Naive thymus-derived CD8-positive, alpha-beta T cell (primary cell): ENCODE data around the gene NXF1. TPM values are rescaled to one million over a fixed set of nuclear protein-coding genes. Genes with fewer than 3 reads are reported as not detected.
"Not testable (repeated sequence)": the region's sequence is repeated elsewhere in the genome, so short reads cannot be mapped to it uniquely, and the experiment has no call there.

Experiments
- ATAC-seq, 2 donors: fragments of 150-1000 bp; cut with Tn5 transposase in 1 of 2; sonication (Bioruptor Pico), chemical (Tn5 transposase) in 1 of 2; 1 replicate in 1 of 2; 2 replicates in 1 of 2; pipeline ENCODE4 v1.10.0; 2021; ENCODE audit warnings: mild to moderate bottlenecking in 2 of 2, moderate library complexity in 2 of 2
- POLR2A ChIA-PET: fragments of 350-600 bp; sonication (Branson Sonifier 250); formaldehyde crosslinking; loops from one replicate; lab custom pipeline; 2021; ENCODE audit warnings: antibody characterized with exemption; lab: Charles Lee
- DNase-seq, 10 donors: peaks; one replicate each; pipeline versions ENCODE4 v3.0.0 to v3.0.0-alpha.2; 2020 to 2022
- H3K27ac Mint-ChIP-seq, 10 donors: one replicate each; pipeline ENCODE4 v1.8.0; 2020 to 2022; ENCODE audit warnings: mild to moderate bottlenecking in 10 of 10, mixed read lengths in 10 of 10, moderate library complexity in 4 of 10, inconsistent platforms in 1 of 10
- H3K27me3 Mint-ChIP-seq, 5 donors: one replicate each; pipeline ENCODE4 v1.8.0; 2021 to 2022; ENCODE audit warnings: mixed read lengths in 5 of 5
- H3K36me3 Mint-ChIP-seq, 3 donors: one replicate each; pipeline ENCODE4 v1.8.0; 2020 to 2022; ENCODE audit warnings: mixed read lengths in 3 of 3, mild to moderate bottlenecking in 2 of 3, inconsistent platforms in 1 of 3
- H3K4me1 Mint-ChIP-seq, 4 donors: one replicate each; pipeline ENCODE4 v1.8.0; 2021 to 2022; ENCODE audit warnings: mixed read lengths in 4 of 4
- H3K4me3 Mint-ChIP-seq, 10 donors: one replicate each; pipeline ENCODE4 v1.8.0; 2020 to 2022; ENCODE audit warnings: mild to moderate bottlenecking in 10 of 10, mixed read lengths in 10 of 10, moderate library complexity in 6 of 10, inconsistent platforms in 1 of 10
- H3K9me3 Mint-ChIP-seq, 9 donors: one replicate each; pipeline ENCODE4 v1.8.0; 2020 to 2022; ENCODE audit warnings: mixed read lengths in 9 of 9, mild to moderate bottlenecking in 3 of 9, inconsistent platforms in 1 of 9, moderate library complexity in 1 of 9
- polyA plus RNA-seq, 3 donors: library from polyadenylated mRNA; unstranded; fragments of 300-500 nt; fragmentation: Illumina TruSeq; gene quantifications; one replicate each; pipeline ENCODE4 v1.2.3, GENCODE V29; 2021
- total RNA-seq, 8 experiments: library from RNA in 2 of 8; stranded (reverse) in 2 of 8; gene quantifications; one replicate each; pipeline ENCODE4 v1.2.3 and lab custom pipeline; 2021 to 2026

Gene NXF1
- total and polyA plus RNA-seq, 5 experiments from 2014 or later: 38.4 to 191 (median 82.9) TPM

- Mint-ChIP-seq H3K9me3 (no peaks in the 10 kb centered on the region), H3K36me3 (peaks cover 0 to 52% (median 2%) of the 10 kb centered on the region in 3 donors), H3K27me3 (no peaks in the 10 kb centered on the region), H3K27ac (peak overlapping the region in 4 of 10 donors; percentile 51 to 86 (median 57)), H3K4me1 (peaks cover 5 to 10% (median 6%) of the 10 kb centered on the region in 4 donors), H3K4me3 (no peak overlapping the region)
- POLR2A ChIA-PET: interaction anchor here (0.5 kb wide), 1 partner anchor 1406 kb away, joined by 4 read pairs; no protein-coding TSS in a partner anchor
- ATAC-seq (no peak), DNase-seq (no peak)
Measured at GRCh38 chr11:62778441-62778840, 26.8 kb downstream of the NXF1 start.

DNA sequence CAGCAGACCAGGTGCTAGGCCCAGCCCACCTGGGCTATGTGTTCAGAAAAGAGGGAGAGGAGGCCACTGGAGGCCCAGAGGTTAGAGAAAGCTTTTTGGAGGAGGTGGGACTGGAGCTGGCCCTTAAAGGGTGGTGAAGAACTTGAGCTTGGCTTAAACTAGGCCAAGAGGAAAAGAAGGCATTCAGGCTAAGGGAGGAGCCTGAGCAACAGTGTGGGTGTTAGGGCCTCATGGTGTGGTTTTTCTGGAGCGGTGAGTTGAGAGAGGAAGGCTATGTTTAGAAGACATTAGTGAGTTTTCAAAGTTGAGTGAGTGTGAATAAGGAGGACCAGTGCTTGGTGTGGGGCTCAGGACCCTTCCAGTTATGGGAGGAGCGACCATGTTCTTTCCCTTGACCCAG is 27.9 kb downstream of the NXF1 start:
- H3K4me3 Mint-ChIP-seq: no peak overlapping the region
- H3K4me1 Mint-ChIP-seq: peaks cover 5 to 11% (median 7%) of the 10 kb centered on the region in 4 donors
- H3K27me3 Mint-ChIP-seq: no peaks in the 10 kb centered on the region
- H3K36me3 Mint-ChIP-seq: peaks cover 0 to 41% (median 2%) of the 10 kb centered on the region in 3 donors
- peak overlapping the region in 3 of 10 donors; percentile 19 to 74 (median 57) for H3K27ac Mint-ChIP-seq
- POLR2A ChIA-PET: interaction anchor here (0.6 to 3.7 kb wide), 3 partner anchors 9 to 41 kb away, joined by 3 to 24 read pairs (median 6); partner anchors contain the start of genes TMEM179B and ZBTB3
- DNase-seq (no peak), ATAC-seq (no peak)
- H3K9me3 Mint-ChIP-seq: no peaks in the 10 kb centered on the region

- Mint-ChIP-seq H3K27me3 (no peaks in the 10 kb centered on the region), H3K9me3 (no peaks in the 10 kb centered on the region), H3K27ac (peak overlapping the region in 4 of 10 donors; percentile 17 to 51 (median 32)), H3K4me3 (peak overlapping the region in 1 of 10 donors; percentile 36), H3K36me3 (peaks cover 0 to 38% (median 2%) of the 10 kb centered on the region in 3 donors), H3K4me1 (peaks cover 12 to 25% (median 21%) of the 10 kb centered on the region in 4 donors)
- POLR2A ChIA-PET: interaction anchor here (0.6 to 3.7 kb wide), 8 partner anchors 11 to 138 kb away, joined by 3 to 24 read pairs (median 4); partner anchors contain the start of genes POLR2G, TMEM179B and ZBTB3
- DNase-seq (no peak), ATAC-seq (no peak)
Measured at GRCh38 chr11:62775646-62776045, 29.6 kb downstream of the NXF1 start.

DNA sequence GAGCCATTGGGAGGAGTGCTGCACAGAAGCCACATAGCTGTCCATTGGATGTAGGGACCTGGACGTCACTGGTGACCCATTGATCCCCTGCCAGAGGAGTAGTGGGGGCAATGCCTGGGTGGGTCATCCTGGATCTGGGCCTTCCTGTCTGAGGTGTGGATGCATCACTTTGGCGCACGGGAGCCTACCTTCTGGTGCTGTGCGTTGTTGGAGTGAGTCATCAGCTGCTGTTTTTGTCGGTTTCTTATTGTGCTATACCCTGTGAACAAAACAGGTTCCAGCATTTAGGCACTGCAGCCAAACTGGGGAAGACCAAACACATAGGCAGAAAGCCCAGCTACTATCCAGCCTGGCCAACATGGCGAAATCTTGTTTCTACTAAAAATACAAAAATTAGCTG is 30.8 kb downstream of the NXF1 start:
- Mint-ChIP-seq H3K27me3 (no peaks in the 10 kb centered on the region), H3K4me1 (peaks cover 18 to 36% (median 33%) of the 10 kb centered on the region in 4 donors), H3K36me3 (peaks cover 0 to 35% (median 2%) of the 10 kb centered on the region in 3 donors), H3K27ac (no peak overlapping the region), H3K4me3 (no peak overlapping the region), H3K9me3 (no peaks in the 10 kb centered on the region)
- no peak for ATAC-seq
- POLR2A ChIA-PET: interaction anchor here (1.3 to 3.7 kb wide), 4 partner anchors 12 to 65 kb away, joined by 3 to 24 read pairs (median 6); partner anchors contain the start of genes POLR2G, TMEM179B and ZBTB3
- DNase-seq: no peak

- Mint-ChIP-seq H3K27ac (peak within 1 kb of the TSS; percentile 89 to 98 (median 96)), H3K4me3 (peak within 1 kb of the TSS; percentile 84 to 99 (median 96)), H3K4me1 (peaks cover 15 to 34% (median 32%) of the 10 kb centered on the region in 4 donors), H3K36me3 (peaks cover 0 to 22% (median 2%) of the 10 kb centered on the region in 3 donors), H3K27me3 (no peaks in the 10 kb centered on the region), H3K9me3 (no peaks in the 10 kb centered on the region)
- DNase-seq: peak; percentile 78 to 93 (median 83)
- POLR2A ChIA-PET: interaction anchor here (0.7 to 6.2 kb wide), 24 partner anchors 7 to 197 kb away, joined by 3 to 75 read pairs (median 4); partner anchors contain the start of genes BSCL2, C11orf98, CSKMT and EEF1G
- peak; percentile 82 to 94 for ATAC-seq
Measured at GRCh38 chr11:62771144-62772021, 33.9 kb downstream of the NXF1 start, which contains the start of gene TAF6L. TSS of gene TAF6L (plus strand) at chr11:62771396. CDS start at chr11:62775784, 4,388 bp downstream.

DNA sequence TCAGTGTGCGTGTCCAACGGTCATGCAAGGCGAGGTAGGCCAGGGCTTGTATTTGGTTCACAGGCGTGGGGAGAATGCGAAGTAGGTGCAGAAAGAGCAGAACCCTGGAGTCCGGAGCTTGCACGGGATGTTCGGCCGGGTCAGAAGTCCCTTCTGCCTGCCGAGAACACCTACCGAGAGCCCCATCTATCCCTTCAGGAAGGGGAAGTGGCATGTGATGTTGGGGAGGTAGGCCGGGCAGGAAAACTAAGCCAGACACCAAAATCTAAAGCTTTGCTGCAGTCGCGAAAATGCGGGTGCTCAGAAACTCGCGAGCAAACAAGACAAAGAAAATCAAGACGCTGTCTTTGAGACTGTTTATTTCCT is 34.5 kb downstream of the NXF1 start:
- peak in 1 of 2 donors; percentile 10 for ATAC-seq

DNA sequence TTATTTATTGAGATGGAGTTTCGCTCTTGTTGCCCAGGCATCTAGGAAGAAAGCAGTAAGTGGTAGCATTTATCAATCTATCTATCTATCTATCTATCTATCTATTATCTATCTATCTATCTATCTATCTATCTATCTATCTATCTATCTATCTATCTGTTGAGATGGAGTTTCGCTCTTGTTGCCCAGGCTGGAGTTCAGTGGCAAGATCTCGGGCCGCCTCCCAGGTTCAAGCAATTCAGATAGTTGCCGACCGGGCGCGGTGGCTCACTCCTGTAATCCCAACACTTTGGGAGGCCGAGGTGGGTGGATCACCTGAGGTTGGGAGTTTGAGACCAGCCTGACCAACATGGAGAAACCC is 44.4 kb downstream of the NXF1 start:
- POLR2A ChIA-PET: interaction anchor here (0.5 to 5.9 kb wide), 25 partner anchors 7 to 169 kb away, joined by 3 to 85 read pairs (median 6); partner anchors contain the start of genes C11orf98, CSKMT, GANAB and HNRNPUL2
- Mint-ChIP-seq H3K4me1 (peaks cover 12 to 36% (median 26%) of the 10 kb centered on the region in 4 donors), H3K27ac (peak overlapping the region in 9 of 10 donors; percentile 53 to 99 (median 98)), H3K4me3 (peak overlapping the region in 9 of 10 donors; percentile 90 to 99 (median 97)), H3K36me3 (peaks cover 0 to 19% (median 1%) of the 10 kb centered on the region in 3 donors)
- H3K9me3 Mint-ChIP-seq, H3K27me3 Mint-ChIP-seq, DNase-seq, ATAC-seq: not testable (repeated sequence)

More for the DNA sequence above, 34.5 kb downstream of the NXF1 start:
- no peak for DNase-seq
- H3K9me3 Mint-ChIP-seq: no peaks in the 10 kb centered on the region
- no peaks in the 10 kb centered on the region for H3K27me3 Mint-ChIP-seq
- peak overlapping the region; percentile 89 to 98 (median 96) for H3K27ac Mint-ChIP-seq
- H3K36me3 Mint-ChIP-seq: peaks cover 0 to 24% (median 4%) of the 10 kb centered on the region in 3 donors
- POLR2A ChIA-PET: interaction anchor here (0.6 to 6.2 kb wide), 23 partner anchors 10 to 197 kb away, joined by 3 to 75 read pairs (median 4); partner anchors contain the start of genes BSCL2, C11orf98, CSKMT and EEF1G
- H3K4me3 Mint-ChIP-seq: peak overlapping the region; percentile 84 to 99 (median 96)
- H3K4me1 Mint-ChIP-seq: peaks cover 19 to 37% (median 32%) of the 10 kb centered on the region in 4 donors

DNA sequence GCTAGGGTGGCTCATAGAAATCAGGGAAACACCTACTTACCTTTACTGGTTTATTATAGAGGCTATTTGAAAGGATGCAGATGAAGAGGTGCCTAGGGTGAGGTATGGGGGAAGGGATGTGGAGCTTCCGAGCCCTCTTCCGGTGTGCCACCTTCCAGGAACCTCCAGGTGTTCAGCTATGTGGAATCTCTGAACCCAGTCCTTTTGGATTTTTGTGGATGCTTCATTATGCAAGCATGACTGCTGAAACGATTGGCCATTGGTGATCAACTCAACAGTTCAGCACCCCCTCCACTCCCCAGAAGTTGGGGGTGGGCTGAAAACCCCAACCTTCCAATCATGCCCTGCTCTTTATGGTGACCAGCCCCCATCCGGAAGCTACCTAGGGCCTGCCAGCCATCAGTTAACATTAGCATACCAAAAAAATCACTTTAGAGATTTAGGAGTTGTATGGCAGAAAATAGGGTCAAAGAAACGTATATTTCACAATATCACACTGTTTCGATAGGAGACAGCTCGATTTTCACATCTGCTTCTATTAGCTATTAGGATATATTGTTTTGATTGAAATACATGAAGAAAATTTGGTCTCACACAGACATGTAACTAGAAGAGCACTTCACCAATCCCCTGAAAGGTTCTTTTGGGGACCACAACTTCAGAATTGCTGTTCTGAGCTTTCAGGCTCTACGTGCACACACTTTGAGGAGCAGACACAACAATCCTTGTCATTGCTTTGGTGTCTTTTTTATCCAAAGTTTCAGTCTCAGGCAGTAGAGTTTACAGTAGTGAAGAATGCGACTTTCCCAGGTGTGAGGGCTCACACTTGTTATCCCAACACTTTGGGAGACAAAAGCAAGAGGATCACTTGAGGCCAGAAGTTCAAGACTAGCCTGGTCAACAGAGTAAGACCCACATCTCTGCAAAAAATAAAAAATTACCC is 47.1 kb downstream of the NXF1 start:
- no peak for DNase-seq
- Mint-ChIP-seq H3K27ac (peak overlapping the region in 1 of 10 donors; percentile 20), H3K36me3 (peaks cover 0 to 6% (median 0%) of the 10 kb centered on the region in 3 donors), H3K4me3 (no peak overlapping the region), H3K4me1 (peaks cover 14 to 34% (median 31%) of the 10 kb centered on the region in 4 donors), H3K9me3 (no peaks in the 10 kb centered on the region), H3K27me3 (no peaks in the 10 kb centered on the region)
- POLR2A ChIA-PET: interaction anchor here (0.5 to 5.9 kb wide), 7 partner anchors 12 to 106 kb away, joined by 3 to 75 read pairs (median 3); partner anchors contain the start of genes HNRNPUL2 and TAF6L
- ATAC-seq: no peak

GRCh38 chr11:62755086-62755615 is 50.1 kb downstream of the NXF1 start:
- POLR2A ChIA-PET: interaction anchor here (0.6 to 6.6 kb wide), 16 partner anchors 9 to 181 kb away, joined by 3 to 165 read pairs (median 10); partner anchors contain the start of genes BSCL2, C11orf98, CSKMT and EEF1G
- DNase-seq (no peak), ATAC-seq (no peak)
- Mint-ChIP-seq H3K27ac (peak overlapping the region in 8 of 10 donors; percentile 6 to 100 (median 68)), H3K36me3 (peaks cover 0 to 9% (median 0%) of the 10 kb centered on the region in 3 donors), H3K4me1 (peaks cover 6 to 32% (median 23%) of the 10 kb centered on the region in 4 donors), H3K4me3 (peak overlapping the region; percentile 3 to 97 (median 62)), H3K27me3 (no peaks in the 10 kb centered on the region), H3K9me3 (no peaks in the 10 kb centered on the region)

DNA sequence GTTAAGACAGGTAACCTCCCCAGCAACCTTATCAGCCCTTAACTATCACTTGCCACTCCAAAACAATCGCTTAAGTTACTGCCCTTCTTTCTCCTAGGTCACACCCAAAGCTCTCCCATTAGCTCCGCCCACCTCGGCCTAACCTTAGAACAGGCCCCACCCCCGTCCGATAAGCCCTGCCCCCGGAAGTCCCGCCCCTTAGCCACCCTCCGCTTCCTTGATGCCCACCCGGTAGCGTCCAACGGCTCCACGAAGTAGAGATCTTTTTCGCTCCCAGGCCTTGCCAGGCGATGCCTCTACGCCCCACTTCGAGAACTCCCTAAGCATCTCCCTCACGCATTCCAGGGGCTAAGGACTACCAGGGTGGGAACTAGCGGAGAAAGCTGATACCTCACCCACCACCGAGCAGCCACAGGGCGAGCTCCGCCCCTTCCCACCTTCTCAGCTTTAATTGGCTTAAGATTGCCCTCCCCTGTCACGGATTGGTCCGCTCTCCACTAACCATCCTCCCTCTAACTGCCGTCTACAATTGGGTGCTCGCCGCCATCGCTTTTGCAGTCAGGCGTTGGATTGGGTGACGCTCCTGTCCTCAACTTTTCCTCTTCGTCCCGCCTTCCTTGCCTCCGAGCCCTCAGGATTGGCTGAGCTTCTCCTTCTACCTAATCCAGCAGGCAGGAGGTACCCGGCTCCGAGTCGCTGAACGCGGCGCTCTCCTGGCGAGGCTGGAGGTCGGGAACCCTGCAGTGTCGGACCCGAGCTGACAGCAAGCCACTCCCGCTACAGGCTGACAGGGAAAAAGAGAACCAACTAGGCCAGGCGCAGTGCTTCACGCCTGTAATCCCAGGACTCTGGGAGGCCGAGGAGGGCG is 51.3 kb downstream of the NXF1 start, which contains the start of gene ZBTB3:
Gene ZBTB3, minus strand, starts transcription at position 425 of the 868 bp plus-strand sequence. CDS start 496 bp downstream, outside the sequence.
- Mint-ChIP-seq H3K36me3 (peaks cover 0 to 16% (median 0%) of the 10 kb centered on the region in 3 donors), H3K4me1 (peaks cover 8 to 43% (median 28%) of the 10 kb centered on the region in 4 donors), H3K4me3 (peak within 1 kb of the TSS; percentile 91 to 100 (median 97)), H3K9me3 (no peaks in the 10 kb centered on the region), H3K27ac (peak within 1 kb of the TSS; percentile 88 to 100 (median 99)), H3K27me3 (no peaks in the 10 kb centered on the region)
- ATAC-seq: peak; percentile 95 to 96
- POLR2A ChIA-PET: interaction anchor here (0.5 to 6.6 kb wide), 52 partner anchors 8 to 1487 kb away, joined by 3 to 165 read pairs (median 5); partner anchors contain the start of genes B3GAT3, BSCL2, C11orf98 and CSKMT
- peak; percentile 93 to 100 (median 96) for DNase-seq
